Activated T-helper 17 cell treated with anti-CD3 and anti-CD28 coated beads, Interleukin-2, amount 50 U/mL, for 72 hours (primary cell): ENCODE results near the gene F7. TPM values are rescaled to one million over a fixed set of nuclear protein-coding genes. Genes with fewer than 3 reads are reported as not detected.
"Not testable (repeated sequence)": the region's sequence is repeated elsewhere in the genome, so short reads cannot be mapped to it uniquely, and the experiment has no call there.

Source experiments
- ATAC-seq: fragments of 150-1000 bp; cut with Tn5 transposase; replicated peaks from 2 replicates; pipeline ENCODE4 v1.10.0; 2021; ENCODE audit warnings: mild to moderate bottlenecking, moderate library complexity
- H3K27ac Mint-ChIP-seq: one replicate; pipeline ENCODE4 v1.8.0; 2022; ENCODE audit warnings: mixed read lengths
- H3K27me3 Mint-ChIP-seq: one replicate; pipeline ENCODE4 v1.8.0; 2022; ENCODE audit warnings: mixed read lengths
- H3K36me3 Mint-ChIP-seq: one replicate; pipeline ENCODE4 v1.8.0; 2022; ENCODE audit warnings: low read depth, mild to moderate bottlenecking, mixed read lengths
- H3K4me1 Mint-ChIP-seq: one replicate; pipeline ENCODE4 v1.8.0; 2022; ENCODE audit warnings: mixed read lengths
- H3K4me3 Mint-ChIP-seq: one replicate; pipeline ENCODE4 v1.8.0; 2022; ENCODE audit warnings: mild to moderate bottlenecking, mixed read lengths
- H3K9me3 Mint-ChIP-seq: one replicate; pipeline ENCODE4 v1.8.0; 2022; ENCODE audit warnings: mixed read lengths
- total RNA-seq, 2 donors: library from RNA; stranded (reverse); gene quantifications; one replicate each; pipeline ENCODE4 v1.2.3, GENCODE V29; 2022

The F7 gene
- total RNA-seq, 2 donors from 2014 or later: 0.40 TPM; not detected in 1

DNA sequence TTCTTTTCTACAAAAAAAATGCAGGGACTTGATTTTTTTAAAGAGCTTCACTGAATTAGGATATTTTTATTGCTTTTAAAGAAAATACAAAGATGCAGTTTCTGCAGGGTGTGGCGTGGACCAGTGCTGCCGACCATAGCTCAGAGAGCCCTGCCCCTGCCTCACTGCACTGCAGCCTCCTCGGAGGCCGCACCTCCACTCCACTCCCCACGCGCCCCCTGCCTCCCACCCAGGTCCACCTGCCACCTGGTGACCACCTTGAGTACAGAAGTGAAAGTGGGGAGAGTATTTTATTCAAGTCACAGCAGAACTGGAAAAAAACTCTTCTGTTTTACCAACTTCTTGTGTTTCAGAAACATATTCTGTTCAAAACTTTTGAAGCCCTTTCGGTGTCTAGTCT is 7.9 kb upstream of the F7 start:
- Mint-ChIP-seq H3K4me1 (no peaks in the 10 kb centered on the region), H3K27ac (no peak overlapping the region), H3K27me3 (no peaks in the 10 kb centered on the region), H3K4me3 (no peak overlapping the region), H3K9me3 (no peaks in the 10 kb centered on the region), H3K36me3 (no peaks in the 10 kb centered on the region)
- no peak for ATAC-seq

DNA sequence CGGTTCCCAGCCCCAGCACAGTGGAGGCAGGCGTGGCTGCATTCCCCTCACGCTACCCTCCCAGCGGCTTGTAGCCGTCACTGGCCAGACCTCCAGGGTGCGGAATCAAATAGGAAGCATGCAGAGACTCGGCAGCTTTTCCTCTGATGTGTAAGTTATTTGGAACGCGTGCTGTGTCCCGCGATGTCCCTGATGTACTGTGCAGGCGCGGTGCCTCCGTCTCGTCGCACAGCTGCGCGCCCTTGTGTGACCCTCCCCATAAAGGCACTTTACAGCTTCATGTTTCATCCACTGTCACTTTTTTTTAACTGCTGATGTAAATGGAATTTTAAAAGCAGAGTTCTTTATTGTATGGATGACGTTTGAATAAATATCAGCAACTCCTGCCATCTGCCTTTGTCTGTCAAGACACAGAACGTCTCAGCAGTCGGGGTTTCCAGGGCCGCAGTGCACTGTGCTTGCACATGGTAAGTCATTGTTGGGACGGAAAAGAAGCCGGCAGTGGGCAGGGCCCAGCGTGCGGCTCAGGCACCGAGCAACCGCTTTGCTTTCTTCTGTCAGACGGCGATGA is 7.3 kb upstream of the F7 start:
- Mint-ChIP-seq H3K9me3 (no peaks in the 10 kb centered on the region), H3K27me3 (no peaks in the 10 kb centered on the region), H3K27ac (no peak overlapping the region), H3K4me3 (no peak overlapping the region), H3K4me1 (no peaks in the 10 kb centered on the region), H3K36me3 (no peaks in the 10 kb centered on the region)
- ATAC-seq: no peak

DNA sequence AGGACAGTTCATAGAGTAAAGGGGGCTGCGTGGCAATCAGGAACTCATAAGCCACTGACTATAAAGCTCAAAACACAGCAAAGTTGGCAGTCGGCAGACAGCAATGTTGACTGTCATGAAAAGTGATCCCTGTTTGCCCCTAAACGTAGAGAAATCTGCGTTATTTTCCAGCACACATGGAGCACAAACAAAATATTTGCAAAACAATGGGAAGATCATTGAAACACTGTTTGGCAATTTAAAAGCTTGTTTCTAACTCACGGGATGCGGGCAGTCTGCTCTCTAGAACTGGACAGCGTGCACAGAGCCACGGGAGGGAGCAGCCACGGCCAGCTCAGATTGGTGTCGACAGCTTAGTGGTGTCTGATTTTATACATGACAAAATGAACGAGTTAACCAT is 6.4 kb upstream of the F7 start:
- H3K4me3 Mint-ChIP-seq: no peak overlapping the region
- no peak overlapping the region for H3K27ac Mint-ChIP-seq
- no peaks in the 10 kb centered on the region for H3K9me3 Mint-ChIP-seq

DNA sequence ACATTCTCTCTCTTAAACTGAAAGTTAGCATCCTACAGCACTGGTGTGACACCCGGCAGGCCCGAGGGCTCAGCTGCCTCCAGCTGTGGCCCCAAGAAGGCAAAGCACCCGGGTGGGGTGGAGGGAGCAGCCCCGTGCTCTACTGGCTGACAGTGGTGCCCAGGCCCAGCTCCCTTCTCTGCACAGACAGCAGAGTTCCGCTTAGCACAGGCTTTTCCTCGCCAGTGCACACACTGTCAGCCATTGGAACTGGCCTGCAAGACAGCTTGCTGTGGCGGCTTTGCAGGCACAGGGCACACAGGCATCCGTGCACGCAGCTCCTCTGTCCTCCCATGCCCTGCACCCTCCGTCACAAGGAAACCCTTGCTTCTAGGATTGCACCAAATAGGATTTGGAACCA is 3.3 kb upstream of the F7 start:
- not testable (repeated sequence) for ATAC-seq, H3K4me1 Mint-ChIP-seq, H3K4me3 Mint-ChIP-seq, H3K27me3 Mint-ChIP-seq, H3K36me3 Mint-ChIP-seq, H3K27ac Mint-ChIP-seq, H3K9me3 Mint-ChIP-seq

More for the DNA sequence above, 6.4 kb upstream of the F7 start:
- ATAC-seq: no peak
- H3K36me3 Mint-ChIP-seq: no peaks in the 10 kb centered on the region
- no peaks in the 10 kb centered on the region for H3K27me3 Mint-ChIP-seq
- H3K4me1 Mint-ChIP-seq: no peaks in the 10 kb centered on the region

DNA sequence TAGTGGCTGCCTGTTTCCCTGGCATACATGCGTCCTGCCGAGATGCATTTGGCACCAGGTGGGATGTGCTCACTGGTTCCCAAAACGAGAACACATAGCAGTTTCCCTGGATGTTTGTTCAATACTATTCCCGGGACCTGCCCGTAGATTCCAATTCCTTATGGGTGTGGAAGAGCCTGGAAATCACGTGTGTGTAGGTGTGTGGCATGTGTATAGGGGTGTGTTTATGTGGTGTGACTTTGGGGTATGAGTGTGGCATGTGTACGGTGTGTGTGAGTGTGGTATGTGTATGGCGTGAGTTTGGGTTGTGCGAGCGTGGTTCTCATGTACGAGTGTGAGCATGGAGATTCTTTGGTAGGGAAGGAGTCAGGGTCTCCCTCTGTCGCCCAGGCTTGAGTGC is 2.9 kb upstream of the F7 start:
- no peak overlapping the region for H3K27ac Mint-ChIP-seq
- no peak for ATAC-seq
- no peaks in the 10 kb centered on the region for H3K9me3 Mint-ChIP-seq
- H3K36me3 Mint-ChIP-seq: peaks cover 7% of the 10 kb centered on the region
- no peaks in the 10 kb centered on the region for H3K4me1 Mint-ChIP-seq
- H3K4me3 Mint-ChIP-seq: no peak overlapping the region
- no peaks in the 10 kb centered on the region for H3K27me3 Mint-ChIP-seq

DNA sequence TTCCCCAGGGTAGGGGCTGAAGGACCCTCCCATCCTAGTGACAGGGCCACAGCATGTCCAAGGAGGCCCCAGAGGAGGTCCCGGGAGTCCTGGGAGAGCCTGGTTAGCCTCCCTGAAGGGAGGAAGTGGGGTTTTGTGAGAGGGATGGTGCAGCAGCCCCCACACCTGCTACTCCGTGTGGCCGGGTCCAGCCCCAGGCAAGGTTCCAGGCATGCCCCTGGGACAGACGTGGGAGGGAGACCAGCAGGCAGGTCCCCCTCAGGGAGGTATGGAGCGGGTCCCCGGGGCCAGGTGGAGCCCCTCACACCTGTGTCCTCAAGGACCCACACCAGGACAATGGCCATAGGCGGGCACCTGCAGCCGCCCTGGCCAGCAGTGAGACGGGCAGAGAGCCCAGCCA is 1.9 kb upstream of the F7 start:
- ATAC-seq: peak; percentile 5
- no peak overlapping the region for H3K27ac Mint-ChIP-seq
- H3K27me3 Mint-ChIP-seq: no peaks in the 10 kb centered on the region
- H3K4me1 Mint-ChIP-seq: no peaks in the 10 kb centered on the region
- peaks cover 7% of the 10 kb centered on the region for H3K36me3 Mint-ChIP-seq
- H3K4me3 Mint-ChIP-seq: no peak overlapping the region
- H3K9me3 Mint-ChIP-seq: no peaks in the 10 kb centered on the region

DNA sequence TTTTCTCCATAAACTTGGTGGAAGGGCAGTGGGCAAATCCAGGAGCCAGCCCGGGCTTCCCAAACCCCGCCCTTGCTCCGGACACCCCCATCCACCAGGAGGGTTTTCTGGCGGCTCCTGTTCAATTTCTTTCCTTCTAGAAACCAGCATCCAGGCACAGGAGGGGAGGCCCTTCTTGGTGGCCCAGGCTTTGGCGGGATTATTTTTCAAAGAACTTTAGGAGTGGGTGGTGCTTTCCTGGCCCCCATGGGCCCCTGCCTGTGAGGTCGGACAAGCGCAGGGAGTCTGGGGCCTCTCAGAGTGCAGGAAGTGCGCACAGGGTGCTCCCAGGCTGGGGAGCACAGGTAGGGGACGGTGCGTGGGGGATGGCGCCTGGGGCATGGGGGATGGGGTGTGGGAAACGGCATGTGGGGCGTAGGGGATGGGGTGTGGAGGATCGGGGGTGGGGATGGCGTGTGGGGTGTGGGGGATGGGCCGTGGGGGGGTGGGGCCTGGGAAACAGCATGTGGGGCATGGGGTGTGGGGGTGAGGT is 396 bp downstream of the F7 start:
- Mint-ChIP-seq H3K27ac (no peak overlapping the region), H3K4me1 (no peaks in the 10 kb centered on the region), H3K4me3 (no peak overlapping the region), H3K9me3 (no peaks in the 10 kb centered on the region), H3K36me3 (peaks cover 7% of the 10 kb centered on the region), H3K27me3 (no peaks in the 10 kb centered on the region)
- no peak for ATAC-seq

DNA sequence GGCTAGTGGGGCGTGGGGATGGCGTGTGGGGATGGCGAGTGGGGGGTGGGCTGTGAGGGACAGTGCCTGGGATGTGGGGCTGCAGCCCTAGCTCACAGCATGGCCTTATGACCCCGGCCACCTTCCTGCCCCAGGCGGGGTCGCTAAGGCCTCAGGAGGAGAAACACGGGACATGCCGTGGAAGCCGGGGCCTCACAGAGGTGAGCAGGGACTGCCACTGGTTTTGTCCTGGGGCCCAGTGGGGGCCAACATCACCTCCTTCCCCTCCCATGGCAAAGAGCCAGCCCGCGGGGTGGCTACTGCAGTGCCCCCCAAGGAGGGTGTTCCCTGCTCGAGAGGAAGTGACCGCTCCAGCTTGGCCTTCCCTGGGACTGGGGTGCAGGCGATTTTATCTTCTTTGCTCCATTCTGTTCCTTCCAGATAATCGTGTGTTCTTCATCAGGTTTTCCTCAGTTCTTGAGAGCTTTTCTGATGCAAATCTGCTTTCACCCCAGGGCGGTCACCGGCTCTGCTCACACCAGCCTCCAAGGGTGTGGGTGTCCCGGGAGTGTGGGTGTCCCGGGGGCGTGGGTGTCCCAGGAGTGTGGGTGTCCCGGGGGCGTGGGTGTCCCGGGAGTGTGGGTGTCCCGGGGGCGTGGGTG is 1.2 kb downstream of the F7 start:
- peak; percentile 29 for ATAC-seq
- Mint-ChIP-seq H3K4me1 (no peaks in the 10 kb centered on the region), H3K4me3 (no peak overlapping the region), H3K9me3 (no peaks in the 10 kb centered on the region), H3K27ac (peak overlapping the region; percentile 84), H3K27me3 (no peaks in the 10 kb centered on the region), H3K36me3 (peaks cover 7% of the 10 kb centered on the region)

DNA sequence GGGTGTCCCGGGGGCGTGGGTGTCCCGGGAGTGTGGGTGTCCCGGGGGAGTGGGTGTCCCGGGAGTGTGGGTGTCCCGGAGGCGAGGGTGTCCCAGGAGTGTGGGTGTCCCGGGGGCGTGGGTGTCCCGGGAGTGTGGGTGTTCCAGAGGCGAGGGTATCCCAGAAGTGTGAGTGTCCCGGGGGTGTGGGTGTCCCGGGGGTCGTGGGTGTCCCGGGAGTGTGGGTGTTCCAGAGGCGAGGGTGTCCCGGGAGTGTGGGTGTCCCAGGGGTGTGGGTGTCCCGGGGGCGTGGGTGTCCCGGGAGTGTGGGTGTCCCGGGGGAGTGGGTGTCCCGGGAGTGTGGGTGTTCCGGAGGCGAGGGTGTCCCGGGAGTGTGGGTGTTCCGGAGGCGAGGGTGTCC is 2.9 kb downstream of the F7 start:
- H3K36me3 Mint-ChIP-seq, H3K9me3 Mint-ChIP-seq, H3K4me3 Mint-ChIP-seq, H3K27me3 Mint-ChIP-seq, H3K27ac Mint-ChIP-seq, ATAC-seq, H3K4me1 Mint-ChIP-seq: not testable (repeated sequence)

DNA sequence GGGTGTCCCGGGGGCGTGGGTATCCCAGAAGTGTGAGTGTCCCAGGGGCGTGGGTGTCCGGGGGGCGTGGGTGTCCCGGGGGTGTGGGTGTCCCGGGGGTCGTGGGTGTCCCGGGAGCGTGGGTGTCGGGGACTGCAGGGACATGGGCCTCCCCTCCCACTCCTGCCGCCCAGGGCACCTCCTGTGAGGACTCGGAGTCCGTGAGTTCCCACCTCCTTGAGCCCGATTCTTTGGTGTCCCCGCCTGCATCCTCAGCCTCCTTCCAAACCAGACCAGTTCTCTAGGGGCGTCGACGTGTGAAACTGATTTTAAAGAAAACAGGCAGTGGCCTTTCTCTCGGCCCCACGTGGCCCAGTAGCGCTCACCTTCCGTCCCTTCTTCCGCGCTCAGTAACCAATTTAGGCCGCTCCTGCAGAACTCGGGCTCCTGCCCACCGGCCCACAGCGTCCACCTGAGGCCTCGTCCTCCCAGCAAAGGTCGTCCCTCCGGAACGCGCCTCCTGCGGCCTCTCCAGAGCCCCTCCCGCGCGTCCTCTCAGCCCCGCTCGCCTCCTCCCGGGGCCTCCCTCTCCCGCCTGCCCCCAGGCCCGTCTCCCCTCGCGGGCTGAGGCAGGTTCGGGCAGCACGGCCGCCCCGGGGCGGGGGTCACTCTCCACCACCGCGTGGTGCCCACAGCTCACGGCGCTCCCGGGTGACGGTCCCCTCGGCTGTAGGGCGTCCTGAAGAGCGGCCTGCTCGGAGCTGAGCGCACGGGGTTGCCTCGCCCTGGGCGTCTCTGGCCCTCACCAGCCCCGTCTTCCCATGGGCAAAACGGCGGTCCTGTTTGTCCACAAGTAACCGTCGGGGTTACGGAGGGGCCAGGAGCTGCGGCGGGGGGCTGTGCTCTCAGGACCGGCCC is 3.8 kb downstream of the F7 start:
- H3K4me3 Mint-ChIP-seq: peak overlapping the region; percentile 53

DNA sequence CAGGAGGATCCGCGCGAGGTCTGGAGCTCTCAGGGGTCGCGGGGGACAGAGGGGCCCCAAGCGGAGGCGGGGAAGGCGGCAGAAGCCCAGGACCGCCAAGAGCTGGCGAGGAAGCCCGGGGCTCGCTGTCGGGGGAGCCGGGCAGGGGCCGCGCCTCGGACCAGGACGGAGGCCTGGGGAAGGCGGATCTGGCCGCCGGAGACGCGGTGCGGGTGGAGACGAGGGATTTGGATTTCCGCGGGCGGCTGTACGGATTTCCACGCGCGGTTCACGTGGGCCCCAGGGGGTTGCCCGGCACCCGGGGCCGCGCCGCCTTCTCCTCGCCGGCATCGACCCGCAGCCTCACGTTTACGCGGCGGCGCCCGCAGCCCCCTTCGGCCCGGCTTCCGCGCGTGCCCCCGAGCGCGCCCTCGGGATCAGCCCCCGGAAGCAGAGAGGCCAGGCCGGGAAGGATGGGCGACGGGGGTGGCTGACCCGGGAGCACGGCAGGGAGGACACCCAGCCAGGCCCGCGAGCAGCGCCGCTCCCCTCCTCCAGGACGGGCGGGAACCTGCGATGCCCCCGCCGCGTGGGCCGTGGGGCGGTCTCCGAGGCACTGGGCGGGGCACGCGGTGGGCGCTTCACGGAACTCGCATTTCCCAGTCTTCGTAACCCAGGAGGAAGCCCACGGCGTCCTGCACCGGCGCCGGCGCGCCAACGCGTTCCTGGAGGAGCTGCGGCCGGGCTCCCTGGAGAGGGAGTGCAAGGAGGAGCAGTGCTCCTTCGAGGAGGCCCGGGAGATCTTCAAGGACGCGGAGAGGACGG is 4.7 kb downstream of the F7 start:
- peaks cover 7% of the 10 kb centered on the region for H3K36me3 Mint-ChIP-seq
- peak; percentile 33 for ATAC-seq
- no peaks in the 10 kb centered on the region for H3K9me3 Mint-ChIP-seq
- H3K4me1 Mint-ChIP-seq: no peaks in the 10 kb centered on the region
- H3K4me3 Mint-ChIP-seq: peak overlapping the region; percentile 53
- H3K27me3 Mint-ChIP-seq: no peaks in the 10 kb centered on the region
- H3K27ac Mint-ChIP-seq: no peak overlapping the region

More for the DNA sequence above, 3.8 kb downstream of the F7 start:
- no peaks in the 10 kb centered on the region for H3K9me3 Mint-ChIP-seq
- ATAC-seq: peak; percentile 27
- peak overlapping the region; percentile 82 for H3K27ac Mint-ChIP-seq
- H3K4me1 Mint-ChIP-seq: no peaks in the 10 kb centered on the region
- no peaks in the 10 kb centered on the region for H3K27me3 Mint-ChIP-seq
- peaks cover 7% of the 10 kb centered on the region for H3K36me3 Mint-ChIP-seq

DNA sequence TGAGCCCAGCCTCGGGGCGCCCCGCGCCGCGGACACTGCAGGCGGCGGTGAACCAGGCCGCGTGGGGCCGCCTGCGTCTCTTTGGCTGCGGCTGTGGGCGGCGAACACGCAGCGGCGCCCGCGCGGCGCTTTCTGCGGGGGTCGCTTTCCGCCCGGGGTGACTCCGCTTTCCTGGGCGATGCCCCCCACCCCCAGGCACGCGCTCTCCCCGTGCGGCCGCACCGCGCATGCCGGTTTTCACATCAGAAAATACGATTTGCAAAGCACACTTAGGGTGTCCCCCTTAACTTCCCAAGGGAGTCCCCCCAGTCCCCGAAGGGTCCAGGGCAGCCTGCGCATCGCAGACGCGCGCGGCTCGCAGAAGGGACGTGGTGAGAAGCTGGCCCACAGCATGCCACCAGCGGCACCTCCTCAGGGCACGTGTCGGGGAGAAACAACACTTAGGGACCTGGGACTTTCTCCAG is 5.3 kb downstream of the F7 start:
- peak; percentile 25 for ATAC-seq

DNA sequence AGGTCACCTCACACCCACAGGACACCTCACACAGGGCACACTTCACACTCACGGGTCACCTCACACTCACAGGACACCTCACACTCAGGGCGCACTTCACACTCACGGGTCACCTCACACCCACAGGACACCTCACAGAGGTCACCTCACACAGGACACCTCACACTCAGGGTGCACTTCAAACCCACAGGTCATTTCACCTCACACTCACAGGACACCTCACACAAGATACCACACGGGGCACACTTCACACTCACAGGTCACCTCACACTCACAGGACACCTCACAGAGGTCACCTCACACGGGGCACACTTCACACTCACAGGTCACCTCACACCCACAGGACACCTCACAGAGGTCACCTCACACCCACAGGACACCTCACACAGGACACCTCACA is 6.2 kb downstream of the F7 start:
- not testable (repeated sequence) for ATAC-seq, H3K27ac Mint-ChIP-seq, H3K9me3 Mint-ChIP-seq, H3K4me3 Mint-ChIP-seq, H3K36me3 Mint-ChIP-seq, H3K4me1 Mint-ChIP-seq, H3K27me3 Mint-ChIP-seq

More for the DNA sequence above, 5.3 kb downstream of the F7 start:
- Mint-ChIP-seq H3K4me1 (no peaks in the 10 kb centered on the region), H3K9me3 (no peaks in the 10 kb centered on the region), H3K27me3 (no peaks in the 10 kb centered on the region), H3K36me3 (peaks cover 7% of the 10 kb centered on the region), H3K4me3 (peak overlapping the region; percentile 27), H3K27ac (no peak overlapping the region)

DNA sequence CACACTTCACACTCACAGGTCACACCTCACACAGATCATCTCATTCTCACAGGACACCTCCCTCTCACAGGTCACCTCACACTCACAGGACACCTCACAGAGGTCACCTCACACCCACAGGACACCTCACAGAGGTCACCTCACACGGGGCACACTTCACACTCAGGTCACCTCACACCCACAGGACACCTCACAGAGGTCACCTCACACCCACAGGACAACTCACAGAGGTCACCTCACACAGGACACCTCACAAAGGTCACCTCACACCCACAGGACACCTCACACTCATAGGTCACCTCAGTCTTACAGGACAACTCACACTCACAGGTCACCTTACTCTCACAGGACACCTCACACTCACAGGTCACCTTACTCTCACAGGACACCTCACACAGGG is 6.9 kb downstream of the F7 start:
- not testable (repeated sequence) for H3K4me3 Mint-ChIP-seq, H3K4me1 Mint-ChIP-seq, H3K27me3 Mint-ChIP-seq, H3K36me3 Mint-ChIP-seq, H3K9me3 Mint-ChIP-seq, H3K27ac Mint-ChIP-seq, ATAC-seq
